LNCaP clone FGC (cell line): ENCODE data around the gene TNIP2.
"Not testable (repeated sequence)": the region's sequence is repeated elsewhere in the genome, so short reads cannot be mapped to it uniquely, and the experiment has no call there.

Experiments
- DNase-seq: peaks from one replicate; pipeline ENCODE4 v3.0.0-alpha.2; 2011; ENCODE audit warnings: low read depth
- H3K4me3 ChIP-seq: 2 replicates; pipeline ENCODE4 v1.5.1; 2011; ENCODE audit warnings: mild to moderate bottlenecking, low read depth, low read length, control low read depth
- TF ChIP-seq, protein P1 (sequence below): IDR thresholded peaks from 2 replicates; pipeline ENCODE4 v1.5.1; 2012; ENCODE audit warnings: mild to moderate bottlenecking; ENCODE audit not compliant: control insufficient read depth, insufficient read depth; ENCODE audit errors: extremely low read depth

Gene TNIP2

DNA sequence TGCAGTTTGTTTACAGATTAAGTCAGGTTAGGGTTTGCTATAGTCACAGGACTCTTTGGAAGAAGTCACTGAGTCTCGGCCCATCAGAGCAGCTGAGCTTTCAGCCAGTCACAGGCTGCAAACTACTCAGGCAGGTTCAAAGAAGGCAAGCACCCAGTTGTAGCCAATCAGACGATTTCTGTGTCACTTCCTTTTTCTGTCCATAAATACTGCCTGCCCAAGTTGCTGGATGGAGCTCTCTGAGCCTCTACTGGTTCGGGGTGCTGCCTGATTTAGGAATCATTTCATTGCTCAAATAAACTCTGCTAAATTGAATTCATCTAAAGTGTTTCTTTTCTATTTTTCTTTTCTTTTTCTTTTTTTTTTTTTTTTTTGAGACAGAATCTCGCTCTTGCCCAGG lies 29.5 kb upstream of the TNIP2 start:
- DNase-seq, result peak; percentile 46
- TF ChIP-seq, protein P1, sequence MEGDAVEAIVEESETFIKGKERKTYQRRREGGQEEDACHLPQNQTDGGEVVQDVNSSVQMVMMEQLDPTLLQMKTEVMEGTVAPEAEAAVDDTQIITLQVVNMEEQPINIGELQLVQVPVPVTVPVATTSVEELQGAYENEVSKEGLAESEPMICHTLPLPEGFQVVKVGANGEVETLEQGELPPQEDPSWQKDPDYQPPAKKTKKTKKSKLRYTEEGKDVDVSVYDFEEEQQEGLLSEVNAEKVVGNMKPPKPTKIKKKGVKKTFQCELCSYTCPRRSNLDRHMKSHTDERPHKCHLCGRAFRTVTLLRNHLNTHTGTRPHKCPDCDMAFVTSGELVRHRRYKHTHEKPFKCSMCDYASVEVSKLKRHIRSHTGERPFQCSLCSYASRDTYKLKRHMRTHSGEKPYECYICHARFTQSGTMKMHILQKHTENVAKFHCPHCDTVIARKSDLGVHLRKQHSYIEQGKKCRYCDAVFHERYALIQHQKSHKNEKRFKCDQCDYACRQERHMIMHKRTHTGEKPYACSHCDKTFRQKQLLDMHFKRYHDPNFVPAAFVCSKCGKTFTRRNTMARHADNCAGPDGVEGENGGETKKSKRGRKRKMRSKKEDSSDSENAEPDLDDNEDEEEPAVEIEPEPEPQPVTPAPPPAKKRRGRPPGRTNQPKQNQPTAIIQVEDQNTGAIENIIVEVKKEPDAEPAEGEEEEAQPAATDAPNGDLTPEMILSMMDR, result no peak
- H3K4me3 ChIP-seq, result no peak overlapping the region

DNA sequence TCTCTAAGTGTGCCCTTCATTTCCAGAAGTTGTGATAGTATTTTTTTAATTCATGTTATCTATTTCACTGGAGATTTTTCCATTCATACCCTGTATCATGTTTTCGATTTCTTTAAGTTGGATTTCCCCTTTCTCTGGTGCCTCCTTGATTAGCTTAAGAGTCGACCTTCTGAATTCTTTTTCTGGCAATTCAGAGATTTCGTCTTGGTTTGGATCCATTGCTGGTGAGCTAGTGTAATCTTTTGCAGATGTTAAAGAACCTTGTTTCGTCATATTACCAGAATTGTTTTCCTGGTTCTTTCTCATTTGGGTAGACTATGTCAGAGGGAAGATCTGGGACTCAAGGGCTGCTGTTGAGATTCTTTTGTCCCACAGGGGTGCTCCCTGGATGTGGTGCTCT lies 27.7 kb upstream of the TNIP2 start:
- DNase-seq, result no peak
- TF ChIP-seq, protein P1, result no peak
- no peak overlapping the region for H3K4me3 ChIP-seq

DNA sequence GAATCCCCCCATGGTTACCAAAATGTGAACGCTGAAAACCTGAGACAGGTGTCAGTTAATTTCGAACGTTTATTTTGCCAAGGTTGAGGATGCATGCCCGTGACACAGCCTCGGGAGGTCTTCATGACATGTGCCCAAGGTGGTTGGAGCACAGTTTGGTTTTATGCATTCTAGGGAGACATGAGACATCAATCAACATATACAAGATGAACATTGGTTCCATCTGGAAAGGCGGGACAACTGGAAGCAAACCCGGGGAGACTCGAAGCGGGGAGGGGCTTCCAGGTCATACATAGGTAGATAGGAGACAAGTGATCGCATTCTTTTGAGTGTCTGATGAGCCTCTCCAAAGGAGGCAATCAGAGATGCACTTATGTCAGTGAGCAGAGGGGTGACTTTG lies 25.8 kb upstream of the TNIP2 start:
- H3K4me3 ChIP-seq, result no peak overlapping the region
- no peak for DNase-seq
- TF ChIP-seq, protein P1, result no peak

DNA sequence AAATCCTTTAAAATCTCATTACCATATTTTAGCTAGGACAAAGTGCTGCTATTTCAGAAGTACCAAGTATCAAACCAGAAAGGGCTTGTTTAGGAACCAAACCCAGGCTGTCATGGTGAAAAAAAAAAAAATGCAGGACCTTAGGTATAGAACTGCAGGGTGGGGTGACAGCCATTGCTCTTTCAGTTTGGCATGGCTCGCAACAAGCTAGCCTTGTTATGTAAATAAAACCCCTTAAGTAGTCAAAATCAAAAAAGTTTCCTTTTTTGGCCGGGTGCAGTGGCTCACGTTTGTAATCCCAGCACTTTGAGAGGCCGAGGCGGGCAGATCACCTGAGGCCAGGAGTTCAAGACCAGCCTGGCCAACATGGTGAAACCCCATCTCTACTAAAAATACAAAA lies 24.5 kb upstream of the TNIP2 start:
- not testable (repeated sequence) for H3K4me3 ChIP-seq, DNase-seq

DNA sequence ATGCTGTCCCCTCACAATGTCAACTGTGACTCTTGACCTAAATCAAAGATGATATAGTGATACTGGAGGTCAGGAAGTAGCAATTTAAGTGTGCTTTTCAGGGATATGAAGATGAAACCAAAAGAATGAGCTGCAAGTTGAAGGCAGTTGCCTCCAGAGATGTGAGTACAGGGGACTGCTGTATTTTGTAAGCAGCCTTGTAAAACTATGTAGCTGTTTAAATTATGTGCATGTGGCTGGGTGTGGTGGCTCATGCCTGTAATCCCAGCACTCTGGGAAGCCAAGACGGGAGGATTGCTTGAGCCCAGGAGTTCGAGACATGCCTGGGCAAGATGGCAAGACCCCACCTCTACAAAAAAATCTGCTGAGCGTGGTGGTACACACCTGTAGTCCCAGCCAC lies 15.1 kb upstream of the TNIP2 start:
- TF ChIP-seq, protein P1, result no peak
- DNase-seq, result no peak
- H3K4me3 ChIP-seq, result no peak overlapping the region

DNA sequence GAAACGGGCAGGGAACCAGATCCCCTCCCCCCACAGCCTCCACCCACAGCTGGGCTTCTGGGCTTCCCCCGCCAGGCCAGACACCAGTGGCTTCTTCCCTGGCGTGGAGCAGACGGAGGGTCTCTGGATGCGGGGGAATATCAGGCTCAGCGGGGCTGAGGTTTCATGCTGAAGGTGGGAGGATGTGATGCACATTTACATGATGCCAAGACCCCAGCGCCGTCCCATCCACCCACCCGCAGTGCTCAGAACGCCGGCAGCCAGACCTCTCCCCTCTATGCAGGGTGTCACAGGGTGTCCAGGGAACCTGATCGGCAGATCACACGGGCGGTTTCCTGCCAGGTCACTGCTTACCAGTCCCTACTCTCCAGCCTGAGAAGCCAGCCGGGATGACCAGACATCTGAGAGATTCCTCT lies 12.8 kb upstream of the TNIP2 start:
- TF ChIP-seq, protein P1, result no peak
- DNase-seq, result no peak
- no peak overlapping the region for H3K4me3 ChIP-seq

DNA sequence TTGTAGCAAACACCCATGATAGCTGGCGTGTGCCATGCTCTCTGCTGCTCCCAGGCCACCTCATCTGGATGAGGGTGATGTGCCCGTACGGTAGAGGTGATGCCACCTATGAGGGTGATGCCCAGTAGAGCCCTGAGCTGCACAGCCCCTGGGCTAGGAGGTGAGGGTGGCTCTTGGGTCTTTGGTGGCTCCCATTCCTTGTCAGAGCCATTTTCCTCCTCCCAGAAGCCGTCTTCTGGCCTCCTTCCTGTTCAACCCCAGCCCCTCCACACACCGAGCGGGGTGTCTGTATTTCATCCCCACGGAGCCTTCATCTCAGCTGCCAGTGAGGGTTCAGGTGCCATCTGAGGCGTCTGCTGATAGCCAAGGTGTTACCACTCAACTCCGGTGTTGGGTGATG lies 12.0 kb upstream of the TNIP2 start:
- no peak overlapping the region for H3K4me3 ChIP-seq
- TF ChIP-seq, protein P1, result no peak
- no peak for DNase-seq

DNA sequence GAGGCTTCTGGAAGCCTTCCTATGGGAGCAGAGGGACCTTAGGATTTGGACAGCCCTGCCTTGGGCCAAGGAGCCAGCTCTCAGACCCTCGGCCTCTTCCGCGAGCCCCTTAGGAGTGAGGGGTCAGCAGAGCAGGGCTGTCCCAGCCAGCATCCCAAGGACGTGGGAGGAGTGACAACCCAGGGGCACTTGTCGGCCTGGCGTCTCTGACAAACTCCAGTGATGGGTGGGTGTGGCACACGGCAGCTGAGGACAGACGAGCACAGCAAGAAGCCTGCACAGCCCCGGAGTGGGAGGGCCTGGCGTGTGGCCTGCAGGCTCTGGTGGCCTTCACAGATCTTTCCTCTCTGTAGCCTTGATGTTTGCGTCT lies 11.6 kb upstream of the TNIP2 start:
- H3K4me3 ChIP-seq, result no peak overlapping the region
- no peak for DNase-seq
- TF ChIP-seq, protein P1, result no peak
